Aorta (tissue), 4 donors: Measurements from ENCODE around the gene AGPAT1. TPM values are rescaled to one million over a fixed set of nuclear protein-coding genes. Genes with fewer than 3 reads are reported as not detected.

Source experiments
- microRNA-seq, 2 donors: library from miRNA; unstranded; fragments of <30 nt; microRNA quantifications; one replicate each; pipeline ENCODE4 v1.2.0, GENCODE V29; 2020
- polyA plus RNA-seq, 2 donors: library from polyadenylated mRNA; stranded (reverse); fragments of 200-250 nt; gene quantifications; one replicate each; pipeline ENCODE4 v1.2.3, GENCODE V29; 2013
- total RNA-seq, 2 donors: library from RNA; stranded (reverse); fragmentation: NEBNext Ultra II Directional; extraction: Animal tissue kit (Norgen Biotek cat#: 25700); gene quantifications; one replicate each; pipeline ENCODE4 v1.2.1, GENCODE V29; 2021
- donor health status: healthy with polysubstance abuse.
- donor health status: Bipolar disorder and iron deficiency.
- donor health status: DM: no; HTN: no; CAD: no.
- donor health status: DM: yes; HTN: yes; CAD: no.

The AGPAT1 gene
- total and polyA plus RNA-seq, 4 donors, result 36.2 to 54.8 (median 42.3) TPM

Small RNA genes within 50 kb of the gene (microRNA-seq; reads per million reads assigned to microRNA genes)
- 0.60 to 0.99 reads per million in 2 donors for gene MIR6721
- 0 to 2.0 reads per million in 2 donors for gene MIR6833

Other genes starting within 250 kb of the AGPAT1 start
- 10 to 100 TPM; 20.8 to 46.6 TPM for gene C2, start 248.4 kb downstream of the AGPAT1 start, total RNA-seq
- gene C2, start 248.4 kb downstream of the AGPAT1 start, polyA plus RNA-seq, result 10 to 100 TPM in 1 of 2 donors, 1 to 10 TPM in 1; 5.6 to 16.7 TPM
- gene CFB, start 230.0 kb downstream of the AGPAT1 start, total RNA-seq, result 100 to 1,000 TPM in 1 of 2 donors, 10 to 100 TPM in 1; 56.7 to 141 TPM
- 10 to 100 TPM; 26.4 to 90.4 TPM for gene CFB, start 230.0 kb downstream of the AGPAT1 start, polyA plus RNA-seq
- gene NELFE, start 217.1 kb downstream of the AGPAT1 start, total RNA-seq, result 10 to 100 TPM; 42.2 to 55.5 TPM
- gene NELFE, start 217.1 kb downstream of the AGPAT1 start, polyA plus RNA-seq, result 10 to 100 TPM; 61.9 to 71.5 TPM
- gene SKIC2, start 216.9 kb downstream of the AGPAT1 start, total RNA-seq, result 10 to 100 TPM; 53.8 to 90.3 TPM
- gene SKIC2, start 216.9 kb downstream of the AGPAT1 start, polyA plus RNA-seq, result 100 to 1,000 TPM in 1 of 2 donors, 10 to 100 TPM in 1; 26.7 to 188 TPM
- gene DXO, start 203.9 kb downstream of the AGPAT1 start, total RNA-seq, result 10 to 100 TPM; 20.2 to 20.5 TPM
- 10 to 100 TPM in 1 of 2 donors, 1 to 10 TPM in 1; 5.1 to 41.7 TPM for gene DXO, start 203.9 kb downstream of the AGPAT1 start, polyA plus RNA-seq
- 100 to 1,000 TPM; 146 to 258 TPM for gene C4A, start 194.0 kb downstream of the AGPAT1 start, total RNA-seq
- 10 to 100 TPM in 1 of 2 donors, 1 to 10 TPM in 1; 7.4 to 43.6 TPM for gene C4A, start 194.0 kb downstream of the AGPAT1 start, polyA plus RNA-seq
- 100 to 1,000 TPM; 149 to 225 TPM for gene C4B, start 161.3 kb downstream of the AGPAT1 start, total RNA-seq
- 10 to 100 TPM; 10.8 to 49.3 TPM for gene C4B, start 161.3 kb downstream of the AGPAT1 start, polyA plus RNA-seq
- gene CYP21A2, start 137.7 kb downstream of the AGPAT1 start, total RNA-seq, result 1 to 10 TPM; 2.2 to 2.3 TPM
- 1 to 10 TPM in 1 of 2 donors, not detected in 1; 3.6 TPM for gene CYP21A2, start 137.7 kb downstream of the AGPAT1 start, polyA plus RNA-seq
- 100 to 1,000 TPM; 146 to 441 TPM for gene TNXB, start 66.7 kb downstream of the AGPAT1 start, total RNA-seq
- 10 to 100 TPM; 11.1 to 86.1 TPM for gene TNXB, start 66.7 kb downstream of the AGPAT1 start, polyA plus RNA-seq
- 10 to 100 TPM; 56.2 to 90.9 TPM for gene ATF6B, start 47.8 kb downstream of the AGPAT1 start, total RNA-seq
- gene ATF6B, start 47.8 kb downstream of the AGPAT1 start, polyA plus RNA-seq, result 10 to 100 TPM; 12.9 to 93.1 TPM
- gene FKBPL, start 45.8 kb downstream of the AGPAT1 start, total RNA-seq, result 1 to 10 TPM; 1.9 to 4.7 TPM
- gene FKBPL, start 45.8 kb downstream of the AGPAT1 start, polyA plus RNA-seq, result 1 to 10 TPM; 3.4 to 4.8 TPM
- gene PRRT1, start 24.1 kb downstream of the AGPAT1 start, total RNA-seq, result 1 to 10 TPM; 3.6 to 7.0 TPM
- 10 to 100 TPM in 1 of 2 donors, 1 to 10 TPM in 1; 4.6 to 12.5 TPM for gene PRRT1, start 24.1 kb downstream of the AGPAT1 start, polyA plus RNA-seq
- gene PPT2, start 21.9 kb downstream of the AGPAT1 start, total RNA-seq, result 10 to 100 TPM; 26.0 to 37.6 TPM
- gene PPT2, start 21.9 kb downstream of the AGPAT1 start, polyA plus RNA-seq, result 10 to 100 TPM in 1 of 2 donors, 1 to 10 TPM in 1; 4.3 to 29.7 TPM
- 10 to 100 TPM; 20.7 to 38.8 TPM for gene EGFL8, start 11.5 kb downstream of the AGPAT1 start, total RNA-seq
- gene EGFL8, start 11.5 kb downstream of the AGPAT1 start, polyA plus RNA-seq, result 100 to 1,000 TPM in 1 of 2 donors, 1 to 10 TPM in 1; 3.9 to 138 TPM
- gene RNF5, start 2.3 kb upstream of the AGPAT1 start, total RNA-seq, result 10 to 100 TPM; 35.0 to 44.5 TPM
- gene RNF5, start 2.3 kb upstream of the AGPAT1 start, polyA plus RNA-seq, result 100 to 1,000 TPM in 1 of 2 donors, 10 to 100 TPM in 1; 64.1 to 109 TPM
- 10 to 100 TPM in 1 of 2 donors, 1 to 10 TPM in 1; 6.4 to 12.7 TPM for gene AGER, start 8.2 kb upstream of the AGPAT1 start, total RNA-seq
- gene AGER, start 8.2 kb upstream of the AGPAT1 start, polyA plus RNA-seq, result 10 to 100 TPM in 1 of 2 donors, 1 to 10 TPM in 1; 1.4 to 16.5 TPM
- 10 to 100 TPM; 66.0 to 91.2 TPM for gene PBX2, start 14.1 kb upstream of the AGPAT1 start, total RNA-seq
- 10 to 100 TPM; 11.5 to 64.0 TPM for gene PBX2, start 14.1 kb upstream of the AGPAT1 start, polyA plus RNA-seq
- gene GPSM3, start 16.6 kb upstream of the AGPAT1 start, total RNA-seq, result 10 to 100 TPM; 20.1 to 26.2 TPM
- 10 to 100 TPM in 1 of 2 donors, 1 to 10 TPM in 1; 5.4 to 31.1 TPM for gene GPSM3, start 16.6 kb upstream of the AGPAT1 start, polyA plus RNA-seq
- 10 to 100 TPM; 35.2 to 64.4 TPM for gene NOTCH4, start 48.0 kb upstream of the AGPAT1 start, total RNA-seq
- gene NOTCH4, start 48.0 kb upstream of the AGPAT1 start, polyA plus RNA-seq, result 1 to 10 TPM; 4.0 to 7.3 TPM
- not detected for gene TSBP1, start 195.8 kb upstream of the AGPAT1 start, total RNA-seq
- not detected for gene TSBP1, start 195.8 kb upstream of the AGPAT1 start, polyA plus RNA-seq
- not detected for gene BTNL2, start 231.1 kb upstream of the AGPAT1 start, total RNA-seq
- not detected for gene BTNL2, start 231.1 kb upstream of the AGPAT1 start, polyA plus RNA-seq